Measurements from ENCODE around the gene IGF2BP2.

DNA sequence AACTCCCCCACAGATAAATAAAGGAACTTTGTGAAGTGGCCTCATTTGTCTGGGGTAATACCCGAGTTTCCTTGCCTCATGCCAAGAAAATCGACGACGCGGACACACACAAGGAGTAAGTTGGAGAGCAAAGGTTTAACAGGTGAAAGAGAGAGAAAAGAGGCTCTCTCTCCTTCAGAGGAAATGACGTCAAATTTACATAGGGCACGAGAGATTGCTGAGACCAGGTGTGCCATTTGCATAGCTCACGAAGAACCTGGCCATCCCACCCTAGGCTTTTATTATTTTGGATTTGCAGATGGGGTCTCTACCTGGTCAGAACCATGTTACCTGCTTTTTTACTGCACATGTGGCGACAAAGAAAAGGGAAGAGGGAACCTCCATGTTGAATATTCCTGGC is 49.3 kb upstream of the IGF2BP2 start:
- TF ChIP-seq, protein P1, sequence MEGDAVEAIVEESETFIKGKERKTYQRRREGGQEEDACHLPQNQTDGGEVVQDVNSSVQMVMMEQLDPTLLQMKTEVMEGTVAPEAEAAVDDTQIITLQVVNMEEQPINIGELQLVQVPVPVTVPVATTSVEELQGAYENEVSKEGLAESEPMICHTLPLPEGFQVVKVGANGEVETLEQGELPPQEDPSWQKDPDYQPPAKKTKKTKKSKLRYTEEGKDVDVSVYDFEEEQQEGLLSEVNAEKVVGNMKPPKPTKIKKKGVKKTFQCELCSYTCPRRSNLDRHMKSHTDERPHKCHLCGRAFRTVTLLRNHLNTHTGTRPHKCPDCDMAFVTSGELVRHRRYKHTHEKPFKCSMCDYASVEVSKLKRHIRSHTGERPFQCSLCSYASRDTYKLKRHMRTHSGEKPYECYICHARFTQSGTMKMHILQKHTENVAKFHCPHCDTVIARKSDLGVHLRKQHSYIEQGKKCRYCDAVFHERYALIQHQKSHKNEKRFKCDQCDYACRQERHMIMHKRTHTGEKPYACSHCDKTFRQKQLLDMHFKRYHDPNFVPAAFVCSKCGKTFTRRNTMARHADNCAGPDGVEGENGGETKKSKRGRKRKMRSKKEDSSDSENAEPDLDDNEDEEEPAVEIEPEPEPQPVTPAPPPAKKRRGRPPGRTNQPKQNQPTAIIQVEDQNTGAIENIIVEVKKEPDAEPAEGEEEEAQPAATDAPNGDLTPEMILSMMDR (IDR thresholded peaks at IDR 0.05) = no peak
- no peak for TF ChIP-seq POLR2A (IDR thresholded peaks at IDR 0.05)
